HG03103 (cell line): ENCODE measurements around the gene DAAM2.

Experiments used
- ATAC-seq: cut with Tn5 transposase; IDR thresholded peaks from one replicate; pipeline ENCODE4 v1.9.1; 2021; ENCODE audit warnings: low read depth; ENCODE audit not compliant: unreplicated experiment

Gene DAAM2

DNA sequence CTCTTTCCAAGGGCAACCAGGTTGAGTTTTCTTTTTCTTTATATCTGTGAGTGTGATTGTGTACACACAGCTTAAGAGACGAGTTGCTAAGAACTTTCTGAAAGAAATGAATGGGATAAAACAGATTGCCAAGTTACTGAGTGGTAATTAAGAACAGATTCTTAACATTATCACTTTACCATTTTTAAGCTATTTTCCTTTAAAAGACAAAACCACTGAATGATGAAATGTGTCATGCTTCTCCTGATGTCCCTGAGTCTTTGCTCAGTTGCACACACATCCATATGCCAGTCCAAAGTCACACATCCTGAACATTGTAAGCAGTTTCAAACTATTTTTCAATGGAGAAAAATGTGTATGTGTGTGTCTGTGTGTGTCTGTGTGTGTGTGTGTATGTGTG is 5.5 kb upstream of the DAAM2 start:
- ATAC-seq, result no peak

GRCh38 chr6:39787322-39787721 is 4.9 kb upstream of the DAAM2 start:
- no peak for ATAC-seq

- no peak for ATAC-seq
Measured at GRCh38 chr6:39790772-39791171, 1.4 kb upstream of the DAAM2 start.

- no peak for ATAC-seq
Measured at GRCh38 chr6:39791311-39791710, 865 bp upstream of the DAAM2 start.

DNA sequence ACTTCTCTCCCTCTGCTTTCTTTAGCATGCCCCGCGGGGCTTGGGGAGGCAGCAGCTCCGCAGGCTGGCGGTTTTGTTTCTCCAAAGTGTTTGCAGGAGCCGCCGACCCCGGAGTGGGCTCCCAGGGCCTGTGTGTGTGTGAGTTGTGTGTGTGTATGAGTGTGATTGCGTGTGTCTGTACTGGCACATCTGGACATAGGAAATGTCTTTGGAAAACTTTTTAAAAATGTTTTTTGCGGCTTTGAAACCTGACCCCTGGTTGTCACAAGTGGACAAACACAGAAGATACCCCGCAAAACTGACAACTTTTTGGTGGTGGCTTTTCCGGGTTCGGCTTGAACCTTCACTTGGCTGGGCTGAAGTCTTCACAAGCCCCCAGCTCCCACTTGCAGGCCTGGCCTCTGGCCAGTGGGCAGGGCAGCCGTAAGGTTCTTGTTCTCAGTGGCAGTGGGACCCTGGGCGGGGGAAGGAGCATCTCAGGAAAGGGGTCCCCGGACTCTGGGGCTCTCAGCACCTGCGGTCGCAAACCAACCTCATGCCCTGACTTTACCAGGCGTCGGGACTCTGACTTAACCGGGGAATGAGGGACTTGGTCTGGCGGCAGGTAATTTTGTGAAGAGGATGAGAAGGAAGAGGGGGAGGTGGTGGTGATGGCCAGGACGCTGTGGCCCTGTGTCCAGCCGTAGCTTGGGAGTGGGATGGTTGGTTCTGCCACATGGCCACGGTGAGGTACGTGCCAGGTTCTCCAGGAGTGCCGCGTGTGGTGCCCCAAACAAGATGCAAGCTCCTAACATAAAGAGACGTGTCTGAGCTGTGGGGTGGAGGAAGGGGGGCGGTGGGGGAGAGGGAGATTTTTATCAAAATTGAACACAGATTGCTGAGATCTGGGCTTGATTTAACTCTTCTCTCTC is 619 bp downstream of the DAAM2 start:
- ATAC-seq, result no peak

- no peak for ATAC-seq
Measured at GRCh38 chr6:39793516-39793915, 1.3 kb downstream of the DAAM2 start.

GRCh38 chr6:39794231-39794630 is 2.1 kb downstream of the DAAM2 start:
- ATAC-seq, result no peak

GRCh38 chr6:39797751-39798150 is 5.6 kb downstream of the DAAM2 start:
- no peak for ATAC-seq

DNA sequence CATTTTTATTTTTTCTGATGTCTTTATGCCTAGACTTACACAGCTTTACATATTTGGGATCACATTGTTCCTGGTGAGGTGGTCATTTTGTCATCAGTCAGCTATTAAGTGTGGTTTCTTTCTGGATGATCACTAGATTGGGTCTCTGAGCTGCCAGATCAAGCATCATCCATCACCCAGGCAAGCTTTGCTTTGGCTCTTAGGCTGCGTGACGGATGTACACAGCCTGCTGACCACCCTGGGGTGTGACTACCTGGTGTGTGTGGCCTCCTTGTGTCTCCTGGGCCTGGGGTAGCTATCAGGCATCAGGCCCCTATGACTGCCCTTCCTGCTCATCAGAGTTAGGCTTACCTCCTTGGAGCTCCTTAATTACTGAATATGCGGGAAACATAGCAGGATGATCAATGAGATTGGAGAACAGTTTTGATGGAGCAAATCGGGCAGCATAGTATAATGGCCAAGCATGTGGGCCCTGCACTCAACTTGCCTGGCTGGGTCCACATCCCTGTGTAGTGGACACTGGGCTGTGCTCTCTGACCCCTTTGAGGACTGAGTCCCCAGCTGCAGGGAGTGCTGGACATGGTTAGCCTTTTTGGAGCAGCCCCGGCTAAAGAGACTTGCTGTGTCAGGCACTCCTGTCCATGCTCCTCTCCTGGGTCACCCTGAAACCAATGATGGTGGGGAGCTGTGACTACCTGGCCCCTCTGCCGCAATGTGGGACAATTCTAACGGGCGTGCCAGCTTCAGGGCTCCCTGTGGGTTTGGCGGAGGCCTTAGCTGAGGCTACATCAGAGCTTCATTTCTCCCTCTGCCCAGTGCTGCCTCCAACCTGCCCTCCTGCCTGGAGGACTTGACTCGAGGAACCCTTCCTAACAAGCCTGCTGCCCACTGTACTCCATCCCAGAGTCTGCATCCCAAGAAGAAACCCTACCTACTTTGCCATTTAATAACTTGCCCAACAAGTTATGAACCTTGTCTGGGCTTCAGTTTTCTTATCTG is 8.2 kb downstream of the DAAM2 start:
- no peak for ATAC-seq

DNA sequence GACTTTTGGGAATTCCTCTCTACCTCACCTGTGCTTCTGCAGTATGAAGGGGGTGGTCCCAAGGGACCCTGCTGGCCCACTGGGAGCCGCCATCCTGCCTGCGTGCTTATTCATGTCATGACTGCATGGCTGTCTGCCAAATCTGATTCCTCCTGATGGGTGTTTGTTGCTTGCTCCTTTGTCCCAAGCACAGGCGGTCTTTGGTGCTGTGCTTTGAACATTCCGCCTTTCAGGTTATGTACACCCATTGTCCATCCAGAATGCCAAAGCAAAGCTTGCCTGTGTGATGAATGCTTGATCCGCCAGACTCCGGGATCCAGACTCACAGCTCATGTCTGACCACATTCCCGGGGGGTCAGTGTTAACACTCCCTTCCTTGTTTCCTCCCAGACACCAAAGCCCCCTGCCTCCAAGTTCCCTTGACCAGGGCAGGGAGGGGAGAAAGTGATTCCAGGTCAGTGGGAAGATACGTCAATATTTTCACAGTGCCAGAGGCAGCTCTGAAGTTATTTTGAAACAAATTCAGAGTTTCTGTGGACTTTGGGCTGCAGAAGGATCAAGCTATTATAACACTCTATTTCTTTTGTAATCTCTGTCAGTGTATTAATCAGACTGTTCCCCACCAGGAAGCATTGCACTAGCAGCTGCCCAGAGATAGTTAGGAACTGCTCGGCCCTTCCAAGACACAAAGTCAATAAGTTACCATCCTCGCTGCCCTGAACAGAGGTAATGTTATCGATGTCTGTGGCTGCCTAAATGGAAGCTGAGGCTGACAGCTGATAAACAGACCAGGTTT is 9.5 kb downstream of the DAAM2 start:
- no peak for ATAC-seq

GRCh38 chr6:39803872-39804271 is 11.7 kb downstream of the DAAM2 start:
- no peak for ATAC-seq

GRCh38 chr6:39804466-39805065 is 12.4 kb downstream of the DAAM2 start:
- no peak for ATAC-seq

DNA sequence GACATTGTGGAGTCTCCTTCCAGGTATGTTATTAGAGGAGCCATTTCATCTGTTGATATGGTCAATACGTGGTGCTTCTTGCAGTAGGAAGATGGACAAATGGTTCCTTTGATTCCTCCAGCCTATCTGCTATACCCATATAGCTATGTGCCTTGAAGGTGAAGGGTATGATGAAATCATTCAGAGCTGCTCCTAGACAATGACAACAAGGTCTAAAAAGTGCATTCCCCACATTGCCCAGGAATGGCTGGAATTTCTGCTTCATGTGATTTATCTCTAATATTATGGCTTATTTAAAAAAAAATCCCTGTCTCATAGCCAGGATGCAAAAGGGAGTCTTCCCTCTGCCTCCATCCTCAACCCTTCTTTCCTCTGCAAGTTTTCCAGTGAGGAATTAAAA is 14.1 kb downstream of the DAAM2 start:
- no peak for ATAC-seq

GRCh38 chr6:39808346-39808745 is 16.2 kb downstream of the DAAM2 start:
- ATAC-seq, result no peak

DNA sequence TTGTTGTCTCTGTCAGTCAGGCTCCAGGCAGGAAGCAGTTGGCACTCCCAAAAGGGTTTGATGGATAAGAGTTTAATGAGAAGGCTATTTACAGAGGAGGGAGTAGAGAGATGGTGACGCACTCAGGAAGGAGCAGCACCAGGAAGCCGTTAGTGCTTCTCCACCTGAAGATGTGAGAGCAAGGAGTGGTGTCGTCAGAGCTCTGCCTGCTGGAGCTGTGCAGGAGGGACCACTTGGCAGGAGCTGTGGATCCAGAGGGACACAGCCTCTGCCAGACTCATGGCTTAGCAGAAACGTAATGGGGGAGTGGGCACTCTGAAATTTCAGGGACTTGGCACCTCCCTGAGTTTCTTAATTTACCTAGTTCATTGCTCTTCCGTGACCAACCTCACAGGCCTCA is 16.8 kb downstream of the DAAM2 start:
- no peak for ATAC-seq

DNA sequence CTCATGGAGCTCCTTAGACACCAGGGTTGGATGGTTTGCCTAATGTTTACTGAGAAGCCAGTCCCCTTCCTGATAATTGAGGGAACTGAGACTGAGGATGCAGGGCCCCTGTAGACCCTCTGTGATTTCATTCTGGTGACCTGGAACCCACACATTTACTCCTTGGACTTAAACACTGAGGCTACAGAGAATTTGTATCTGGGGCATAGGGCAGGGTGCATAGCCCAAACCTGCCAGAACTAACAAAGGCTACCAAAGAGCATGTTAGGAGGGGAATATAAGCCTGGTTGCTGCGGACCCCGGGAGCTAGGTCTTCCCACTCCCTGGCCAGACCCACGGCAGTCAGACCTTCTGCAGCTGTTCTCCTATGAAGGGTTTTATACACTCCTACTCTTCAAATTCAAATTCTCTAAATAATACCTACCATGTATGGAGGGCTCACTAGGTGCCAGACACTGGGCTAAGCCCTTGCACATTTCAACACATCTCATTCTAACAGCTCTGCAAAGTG is 19.7 kb downstream of the DAAM2 start:
- ATAC-seq, result no peak

- ATAC-seq, result no peak
Measured at GRCh38 chr6:39812496-39812852, 20.3 kb downstream of the DAAM2 start.

DNA sequence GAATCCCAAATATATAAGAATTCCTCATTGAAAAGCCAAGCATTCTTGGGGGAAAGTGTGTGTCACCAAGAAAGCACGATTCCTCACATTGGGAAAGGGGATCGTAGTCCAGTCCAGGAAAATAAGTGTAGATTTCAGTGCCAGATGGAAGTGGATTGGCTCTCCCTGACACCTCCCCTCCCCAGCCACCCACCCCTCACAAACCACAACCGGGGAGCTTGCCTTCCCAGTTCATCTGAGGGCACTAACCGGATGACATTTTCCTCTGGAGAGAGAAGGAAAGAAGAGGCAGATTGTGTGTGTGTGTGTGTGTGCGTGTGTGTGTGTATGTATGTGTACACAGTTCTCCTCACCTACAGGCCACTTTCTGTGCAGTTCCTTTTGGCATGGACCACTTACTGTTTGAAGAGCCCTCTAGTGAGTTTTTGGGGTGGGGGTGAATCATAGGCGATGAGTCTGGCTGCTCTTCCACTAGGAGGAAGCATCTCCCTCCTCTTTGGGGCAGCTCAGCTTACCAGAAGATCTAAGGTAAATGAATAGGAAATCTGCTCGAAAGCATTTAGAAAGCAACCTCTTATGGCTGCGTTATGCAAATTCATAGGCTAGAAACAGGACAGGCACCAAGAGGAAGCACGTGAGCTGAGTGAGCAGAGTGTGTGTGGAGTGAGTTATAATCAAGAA is 20.8 kb downstream of the DAAM2 start:
- ATAC-seq, result no peak

GRCh38 chr6:39814236-39814635 is 22.1 kb downstream of the DAAM2 start:
- ATAC-seq, result no peak
